A549 (cell line): Measurements from ENCODE around the gene KMT2C. TPM values are rescaled to one million over a fixed set of nuclear protein-coding genes. Genes with fewer than 3 reads are reported as not detected.

ENCODE experiments used
- ATAC-seq, 2 experiments: fragments of 200-7000 bp in 1 of 2; fragments of >200 bp in 1 of 2; cut with Nextera tagmentation in 1 of 2; cut with Tn5 transposase in 1 of 2; 3 replicates each; pipeline versions ENCODE4 v1.8.0 to v1.9.1; 2018 to 2020; ENCODE audit warnings: mild to moderate bottlenecking in 1 of 2, moderate library complexity in 1 of 2
- CTCF ChIA-PET: fragments of 300-600 bp; sonication (Branson Sonifier 250); formaldehyde crosslinking; extraction: SDS; loops from one replicate; lab custom pipeline; 2021; ENCODE audit warnings: antibody characterized with exemption, inconsistent platforms; lab: Yijun Ruan, JAX
- POLR2A ChIA-PET: fragments of 350-600 bp; formaldehyde crosslinking; extraction: SDS; loops from one replicate; lab custom pipeline; 2021; ENCODE audit warnings: antibody characterized with exemption, inconsistent platforms; lab: Yijun Ruan, JAX
- DNase-seq, 2 experiments: peaks; one replicate each; pipeline versions ENCODE4 v3.0.0 to v3.0.0-alpha.2; 2011 to 2016; ENCODE audit warnings: low read depth in 1 of 2, low spot score in 1 of 2
- FAIRE-seq: peaks from 2 replicates; lab custom pipeline; 2011; peaks lifted over from hg19 to GRCh38; lab: Jason Lieb, UNC
- H3K27ac ChIP-seq, 2 experiments: fragments of >200 bp; sonication (Bioruptor Twin); formaldehyde crosslinking; 3 replicates each; pipeline ENCODE4 v1.5.1; 2016 to 2017
- H3K4me1 ChIP-seq: fragments of >200 bp; sonication (Bioruptor Twin); formaldehyde crosslinking; 3 replicates; pipeline ENCODE4 v1.6.1; 2016
- H3K4me2 ChIP-seq: fragments of >200 bp; sonication (Bioruptor Twin); formaldehyde crosslinking; 3 replicates; pipeline ENCODE4 v1.6.1; 2016
- H3K4me3 ChIP-seq: fragments of >200 bp; sonication (Bioruptor Twin); formaldehyde crosslinking; 3 replicates; pipeline ENCODE4 v1.5.1; 2016
- H3K9me3 ChIP-seq: fragments of >200 bp; sonication (Bioruptor Twin); formaldehyde crosslinking; 3 replicates; pipeline ENCODE4 v1.6.1; 2016
- BHLHE40 ChIP-seq: IDR thresholded peaks from 2 replicates; pipeline ENCODE4 v1.6.1; 2012; ENCODE audit warnings: low read depth, low read length, inconsistent platforms
- CEBPB ChIP-seq, 2 experiments: fragments of >200 bp in 1 of 2; sonication (Bioruptor Twin) in 1 of 2; formaldehyde crosslinking in 1 of 2; IDR thresholded peaks; 2 replicates each; pipeline ENCODE4 v1.6.1; 2012 to 2016
- CHD2 ChIP-seq: fragments of 150-350 bp; IDR thresholded peaks from 2 replicates; pipeline ENCODE4 v1.6.1; 2014; ENCODE audit warnings: low read length; ENCODE audit not compliant: partially characterized antibody
- EHF ChIP-seq: fragments of 250-450 bp; sonication (Bioruptor Pico); IDR thresholded peaks from 2 replicates; pipeline ENCODE4 v1.5.0; 2020; ENCODE audit warnings: mild to moderate bottlenecking
- EP300 ChIP-seq, 2 experiments: fragments of >200 bp; sonication (Bioruptor Twin); formaldehyde crosslinking; IDR thresholded peaks; 2 replicates in 1 of 2; 3 replicates in 1 of 2; pipeline ENCODE4 v1.6.1; 2016 to 2017
- FOSL2 ChIP-seq, 2 experiments: fragments of 450-650 bp in 1 of 2; fragments of >200 bp in 1 of 2; sonication (Bioruptor Twin) in 1 of 2; formaldehyde crosslinking; IDR thresholded peaks; 2 replicates each; pipeline versions ENCODE4 v1.5.0 to v1.6.1; 2016 to 2020; ENCODE audit warnings: mild to moderate bottlenecking in 1 of 2, moderate library complexity in 1 of 2
- FOXS1 ChIP-seq: fragments of 250-450 bp; sonication (Bioruptor Pico); IDR thresholded peaks from 2 replicates; pipeline ENCODE4 v1.5.0; 2020; ENCODE audit warnings: mild to moderate bottlenecking, moderate library complexity
- HDAC2 ChIP-seq: fragments of 200-600 bp; sonication (generic); IDR thresholded peaks from 2 replicates; pipeline ENCODE4 v1.6.1; 2016
- HEYL ChIP-seq: fragments of 250-450 bp; sonication (Bioruptor Pico); IDR thresholded peaks from 2 replicates; pipeline ENCODE4 v1.8.0; 2021; ENCODE audit warnings: mild to moderate bottlenecking, moderate library complexity
- HOXB13 ChIP-seq: fragments of 250-450 bp; sonication (Bioruptor Pico); IDR thresholded peaks from 2 replicates; pipeline ENCODE4 v1.5.0; 2020; ENCODE audit warnings: low read depth, mild to moderate bottlenecking, moderate library complexity
- HOXB5 ChIP-seq: fragments of 250-450 bp; sonication (Bioruptor Pico); IDR thresholded peaks from 2 replicates; pipeline ENCODE4 v1.5.0; 2020; ENCODE audit warnings: mild to moderate bottlenecking, moderate library complexity
- JUNB ChIP-seq: fragments of >200 bp; sonication (Bioruptor Twin); formaldehyde crosslinking; IDR thresholded peaks from 2 replicates; pipeline ENCODE4 v1.6.1; 2016
- KDM5A ChIP-seq: fragments of 200-600 bp; sonication (generic); IDR thresholded peaks from 2 replicates; pipeline ENCODE4 v1.6.1; 2016; ENCODE audit warnings: antibody characterized with exemption, mild to moderate bottlenecking
- MYC ChIP-seq: IDR thresholded peaks from 2 replicates; pipeline ENCODE4 v1.6.1; 2012; ENCODE audit warnings: mild to moderate bottlenecking, inconsistent platforms, low read length, improper control_type of control experiment, borderline replicate concordance
- NFE2L2 ChIP-seq: fragments of 150-350 bp; conservative IDR thresholded peaks from 2 replicates; pipeline ENCODE4 v1.6.1; 2014; ENCODE audit warnings: low read length
- NR3C1 ChIP-seq: fragments of >200 bp; sonication (Bioruptor Twin); formaldehyde crosslinking; IDR thresholded peaks from 3 replicates; pipeline ENCODE4 v1.6.1; 2017
- PHF8 ChIP-seq: fragments of 200-600 bp; sonication (generic); IDR thresholded peaks from 2 replicates; pipeline ENCODE4 v1.6.1; 2016; ENCODE audit warnings: low read depth, mild to moderate bottlenecking, antibody characterized with exemption, moderate library complexity, borderline replicate concordance
- POLR2A ChIP-seq: IDR thresholded peaks from 2 replicates; pipeline ENCODE4 v1.6.1; 2012; ENCODE audit warnings: mild to moderate bottlenecking, low read length
- RAD21 ChIP-seq, 2 experiments: fragments of >200 bp in 1 of 2; sonication (Bioruptor Twin) in 1 of 2; formaldehyde crosslinking in 1 of 2; IDR thresholded peaks in 1 of 2; conservative IDR thresholded peaks in 1 of 2; 2 replicates in 1 of 2; 3 replicates in 1 of 2; pipeline ENCODE4 v1.6.1; 2012 to 2018; ENCODE audit warnings: inconsistent platforms in 1 of 2
- RARB ChIP-seq: fragments of 250-450 bp; sonication (Bioruptor Pico); IDR thresholded peaks from 2 replicates; pipeline ENCODE4 v1.8.0; 2021; ENCODE audit warnings: mild to moderate bottlenecking, moderate library complexity
- RCOR1 ChIP-seq: fragments of 150-350 bp; IDR thresholded peaks from 2 replicates; pipeline ENCODE4 v1.6.1; 2014; ENCODE audit warnings: antibody characterized with exemption, low read length, low read depth
- RFX5 ChIP-seq: fragments of 450-650 bp; IDR thresholded peaks from 2 replicates; pipeline ENCODE4 v1.7.1; 2014; ENCODE audit warnings: antibody characterized with exemption, mild to moderate bottlenecking, moderate library complexity
- SREBF2 ChIP-seq: fragments of 450-650 bp; IDR thresholded peaks from 2 replicates; pipeline ENCODE4 v1.6.1; 2014; ENCODE audit warnings: mild to moderate bottlenecking, moderate library complexity
- TFCP2L1 ChIP-seq: fragments of 250-450 bp; sonication (Bioruptor Pico); IDR thresholded peaks from 2 replicates; pipeline ENCODE4 v1.5.0; 2021; ENCODE audit warnings: mild to moderate bottlenecking
- ZC3H11A ChIP-seq: fragments of 450-650 bp; IDR thresholded peaks from 2 replicates; pipeline ENCODE4 v1.6.1; 2014; ENCODE audit warnings: antibody characterized with exemption, mild to moderate bottlenecking
- ZSCAN20 ChIP-seq: fragments of 250-450 bp; sonication (Bioruptor Pico); IDR thresholded peaks from 2 replicates; pipeline ENCODE4 v1.8.0; 2022; ENCODE audit warnings: mild to moderate bottlenecking, moderate library complexity
- WGBS: methylation state at CpG from one replicate; pipeline ENCODE4 v1.1.6; 2017; ENCODE audit errors: missing lambda C conversion rate; 5-methylcytosine and 5-hydroxymethylcytosine counted together
- polyA plus RNA-seq, 4 experiments: library from polyadenylated mRNA; depleted of rRNA in 3 of 4; stranded (reverse); fragments of >200 nt; fragmentation: RNase III in 1 of 4; extraction: RNeasy Plus Mini Kit Qiagen cat#74134 plus additional on column Dnase treatment in 1 of 4; gene quantifications; 2 replicates in 3 of 4; 3 replicates in 1 of 4; pipeline ENCODE4 v1.2.3, GENCODE V29; 2011 to 2017
- TF ChIP-seq, protein P1 (sequence below): IDR thresholded peaks from 2 replicates; pipeline ENCODE4 v1.6.1; 2012; ENCODE audit warnings: low read depth, borderline replicate concordance
- TF ChIP-seq, protein P2 (sequence below): fragments of 200-600 bp; sonication (generic); IDR thresholded peaks from 2 replicates; pipeline ENCODE4 v1.6.1; 2016; ENCODE audit warnings: antibody characterized with exemption, mild to moderate bottlenecking, moderate library complexity
- TF ChIP-seq, protein P3 (sequence below): fragments of >200 bp; sonication (Bioruptor Twin); formaldehyde crosslinking; IDR thresholded peaks from 3 replicates; pipeline ENCODE4 v1.5.1; 2016
- TF ChIP-seq, protein P4 (sequence below): IDR thresholded peaks from 2 replicates; pipeline ENCODE4 v1.6.1; 2012
- TF ChIP-seq, protein P5 (sequence below): fragments of 150-350 bp; IDR thresholded peaks from 2 replicates; pipeline ENCODE4 v1.6.1; 2014; ENCODE audit warnings: low read depth, mild to moderate bottlenecking, low read length

The KMT2C gene
- polyA plus RNA-seq, 2 of the 4 experiments (the other 2 are of a cell fraction): 4.2 to 13.1 TPM

DNA sequence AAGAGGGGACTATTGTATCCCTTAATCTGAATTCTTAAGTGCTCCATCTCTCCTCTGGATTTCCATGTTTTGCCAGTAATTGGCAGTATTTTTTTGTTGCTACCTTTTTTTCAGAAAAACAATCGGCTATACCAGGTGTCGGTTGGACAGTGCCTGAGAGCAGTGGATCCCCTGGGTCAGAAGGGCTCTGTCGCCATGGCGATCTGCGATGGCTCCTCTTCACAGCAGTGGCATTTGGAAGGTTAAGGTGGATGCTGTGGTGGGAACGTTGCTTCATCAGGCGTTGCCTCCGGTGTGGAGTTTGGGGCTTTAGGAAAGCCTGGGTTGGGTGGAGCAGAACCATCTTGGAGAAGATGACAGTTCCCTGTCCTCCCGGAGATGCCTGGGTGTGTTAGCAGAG lies 314.4 kb downstream of the KMT2C start:
- WGBS: 92% methylated on average over 9 of the region's 9 CpGs
- ChIA-PET CTCF (interaction anchor here (0.6 kb wide), 1 partner anchor 643 kb away, joined by 4 read pairs; no protein-coding TSS in a partner anchor), POLR2A (no interaction called here)
- no peak overlapping the region for H3K4me3 ChIP-seq
- no peak overlapping the region for H3K27ac ChIP-seq
- TF ChIP-seq HOXB5 (CRISPR knock-in tag) (no peak), RAD21 (conservative IDR thresholded peaks at IDR 0.05 in 1 of 2, IDR thresholded peaks at IDR 0.05 in 1 of 2) (no peak), FOXS1 (CRISPR knock-in tag) (no peak), BHLHE40 (no peak), NFE2L2 (no peak), ZC3H11A (no peak), ZSCAN20 (no peak), RARB (CRISPR knock-in tag) (no peak), HEYL (CRISPR knock-in tag) (no peak), FOSL2 (IDR thresholded peaks at IDR 0.05) (no peak), FOSL2 (CRISPR knock-in tag; IDR thresholded peaks at IDR 0.05) (no peak), HOXB13 (CRISPR knock-in tag) (no peak), SREBF2 (no peak), EP300 (IDR thresholded peaks at IDR 0.05) (no peak)
- TF ChIP-seq, protein P1, sequence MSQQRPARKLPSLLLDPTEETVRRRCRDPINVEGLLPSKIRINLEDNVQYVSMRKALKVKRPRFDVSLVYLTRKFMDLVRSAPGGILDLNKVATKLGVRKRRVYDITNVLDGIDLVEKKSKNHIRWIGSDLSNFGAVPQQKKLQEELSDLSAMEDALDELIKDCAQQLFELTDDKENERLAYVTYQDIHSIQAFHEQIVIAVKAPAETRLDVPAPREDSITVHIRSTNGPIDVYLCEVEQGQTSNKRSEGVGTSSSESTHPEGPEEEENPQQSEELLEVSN: no peak
- TF ChIP-seq, protein P2, sequence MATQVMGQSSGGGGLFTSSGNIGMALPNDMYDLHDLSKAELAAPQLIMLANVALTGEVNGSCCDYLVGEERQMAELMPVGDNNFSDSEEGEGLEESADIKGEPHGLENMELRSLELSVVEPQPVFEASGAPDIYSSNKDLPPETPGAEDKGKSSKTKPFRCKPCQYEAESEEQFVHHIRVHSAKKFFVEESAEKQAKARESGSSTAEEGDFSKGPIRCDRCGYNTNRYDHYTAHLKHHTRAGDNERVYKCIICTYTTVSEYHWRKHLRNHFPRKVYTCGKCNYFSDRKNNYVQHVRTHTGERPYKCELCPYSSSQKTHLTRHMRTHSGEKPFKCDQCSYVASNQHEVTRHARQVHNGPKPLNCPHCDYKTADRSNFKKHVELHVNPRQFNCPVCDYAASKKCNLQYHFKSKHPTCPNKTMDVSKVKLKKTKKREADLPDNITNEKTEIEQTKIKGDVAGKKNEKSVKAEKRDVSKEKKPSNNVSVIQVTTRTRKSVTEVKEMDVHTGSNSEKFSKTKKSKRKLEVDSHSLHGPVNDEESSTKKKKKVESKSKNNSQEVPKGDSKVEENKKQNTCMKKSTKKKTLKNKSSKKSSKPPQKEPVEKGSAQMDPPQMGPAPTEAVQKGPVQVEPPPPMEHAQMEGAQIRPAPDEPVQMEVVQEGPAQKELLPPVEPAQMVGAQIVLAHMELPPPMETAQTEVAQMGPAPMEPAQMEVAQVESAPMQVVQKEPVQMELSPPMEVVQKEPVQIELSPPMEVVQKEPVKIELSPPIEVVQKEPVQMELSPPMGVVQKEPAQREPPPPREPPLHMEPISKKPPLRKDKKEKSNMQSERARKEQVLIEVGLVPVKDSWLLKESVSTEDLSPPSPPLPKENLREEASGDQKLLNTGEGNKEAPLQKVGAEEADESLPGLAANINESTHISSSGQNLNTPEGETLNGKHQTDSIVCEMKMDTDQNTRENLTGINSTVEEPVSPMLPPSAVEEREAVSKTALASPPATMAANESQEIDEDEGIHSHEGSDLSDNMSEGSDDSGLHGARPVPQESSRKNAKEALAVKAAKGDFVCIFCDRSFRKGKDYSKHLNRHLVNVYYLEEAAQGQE: no peak
- TF ChIP-seq, protein P3, sequence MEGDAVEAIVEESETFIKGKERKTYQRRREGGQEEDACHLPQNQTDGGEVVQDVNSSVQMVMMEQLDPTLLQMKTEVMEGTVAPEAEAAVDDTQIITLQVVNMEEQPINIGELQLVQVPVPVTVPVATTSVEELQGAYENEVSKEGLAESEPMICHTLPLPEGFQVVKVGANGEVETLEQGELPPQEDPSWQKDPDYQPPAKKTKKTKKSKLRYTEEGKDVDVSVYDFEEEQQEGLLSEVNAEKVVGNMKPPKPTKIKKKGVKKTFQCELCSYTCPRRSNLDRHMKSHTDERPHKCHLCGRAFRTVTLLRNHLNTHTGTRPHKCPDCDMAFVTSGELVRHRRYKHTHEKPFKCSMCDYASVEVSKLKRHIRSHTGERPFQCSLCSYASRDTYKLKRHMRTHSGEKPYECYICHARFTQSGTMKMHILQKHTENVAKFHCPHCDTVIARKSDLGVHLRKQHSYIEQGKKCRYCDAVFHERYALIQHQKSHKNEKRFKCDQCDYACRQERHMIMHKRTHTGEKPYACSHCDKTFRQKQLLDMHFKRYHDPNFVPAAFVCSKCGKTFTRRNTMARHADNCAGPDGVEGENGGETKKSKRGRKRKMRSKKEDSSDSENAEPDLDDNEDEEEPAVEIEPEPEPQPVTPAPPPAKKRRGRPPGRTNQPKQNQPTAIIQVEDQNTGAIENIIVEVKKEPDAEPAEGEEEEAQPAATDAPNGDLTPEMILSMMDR: no peak
- TF ChIP-seq, protein P4, sequence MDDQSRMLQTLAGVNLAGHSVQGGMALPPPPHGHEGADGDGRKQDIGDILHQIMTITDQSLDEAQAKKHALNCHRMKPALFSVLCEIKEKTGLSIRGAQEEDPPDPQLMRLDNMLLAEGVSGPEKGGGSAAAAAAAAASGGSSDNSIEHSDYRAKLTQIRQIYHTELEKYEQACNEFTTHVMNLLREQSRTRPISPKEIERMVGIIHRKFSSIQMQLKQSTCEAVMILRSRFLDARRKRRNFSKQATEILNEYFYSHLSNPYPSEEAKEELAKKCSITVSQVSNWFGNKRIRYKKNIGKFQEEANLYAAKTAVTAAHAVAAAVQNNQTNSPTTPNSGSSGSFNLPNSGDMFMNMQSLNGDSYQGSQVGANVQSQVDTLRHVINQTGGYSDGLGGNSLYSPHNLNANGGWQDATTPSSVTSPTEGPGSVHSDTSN: no peak
- no peak for FAIRE-seq
- H3K4me1 ChIP-seq: no peaks in the 10 kb centered on the region
- peaks cover 11% of the 10 kb centered on the region; the same call in 1 of the 3 replicates for H3K9me3 ChIP-seq
- H3K4me2 ChIP-seq: no peak overlapping the region
- no peak for DNase-seq
- ATAC-seq: no peak

DNA sequence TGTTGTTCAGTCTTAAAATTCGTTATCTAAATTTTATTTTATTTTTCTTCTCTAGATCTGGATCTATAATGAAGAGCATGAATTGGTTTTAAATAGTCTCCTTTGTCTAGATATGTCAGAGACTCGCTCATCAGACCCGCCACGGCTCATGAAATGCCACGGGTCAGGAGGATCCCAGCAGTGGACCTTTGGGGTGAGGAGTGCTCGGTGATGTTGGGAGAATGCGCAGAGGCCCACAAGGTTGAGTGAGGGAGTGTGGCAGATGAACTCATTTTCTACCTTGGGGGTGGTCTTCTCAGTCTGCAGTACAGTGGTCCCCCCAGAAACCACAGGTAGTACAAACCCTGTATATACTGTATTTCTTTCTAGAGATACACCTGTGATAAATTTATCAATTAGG lies 315.0 kb downstream of the KMT2C start:
- WGBS: 94% methylated on average over 7 of the region's 7 CpGs
- TF ChIP-seq, protein P1: no peak
- TF ChIP-seq MYC (no peak), POLR2A (no peak), TFCP2L1 (CRISPR knock-in tag) (no peak), CEBPB (IDR thresholded peaks at IDR 0.05) (no peak), EHF (no peak), KDM5A (no peak), RCOR1 (no peak), HDAC2 (no peak), JUNB (no peak), CHD2 (no peak), NR3C1 (no peak), ZC3H11A (no peak), RFX5 (no peak), PHF8 (no peak)
- TF ChIP-seq, protein P5, sequence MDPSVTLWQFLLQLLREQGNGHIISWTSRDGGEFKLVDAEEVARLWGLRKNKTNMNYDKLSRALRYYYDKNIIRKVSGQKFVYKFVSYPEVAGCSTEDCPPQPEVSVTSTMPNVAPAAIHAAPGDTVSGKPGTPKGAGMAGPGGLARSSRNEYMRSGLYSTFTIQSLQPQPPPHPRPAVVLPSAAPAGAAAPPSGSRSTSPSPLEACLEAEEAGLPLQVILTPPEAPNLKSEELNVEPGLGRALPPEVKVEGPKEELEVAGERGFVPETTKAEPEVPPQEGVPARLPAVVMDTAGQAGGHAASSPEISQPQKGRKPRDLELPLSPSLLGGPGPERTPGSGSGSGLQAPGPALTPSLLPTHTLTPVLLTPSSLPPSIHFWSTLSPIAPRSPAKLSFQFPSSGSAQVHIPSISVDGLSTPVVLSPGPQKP: no peak
- ChIA-PET CTCF (no interaction called here), POLR2A (no interaction called here)
- DNase-seq: no peak
- no peak overlapping the region for H3K4me2 ChIP-seq
- no peak for FAIRE-seq
- H3K9me3 ChIP-seq: peaks cover 11% of the 10 kb centered on the region; the same call in 1 of the 3 replicates
- H3K4me3 ChIP-seq: no peak overlapping the region
- H3K4me1 ChIP-seq: no peaks in the 10 kb centered on the region
- ATAC-seq: no peak
- H3K27ac ChIP-seq: no peak overlapping the region
